Vagina (tissue), 2 donors: ENCODE measurements around the gene TMEM169.

Experiments used
- POLR2A ChIP-seq, 2 donors: fragments of 450-650 bp; IDR thresholded peaks; one replicate each; pipeline ENCODE4 v1.6.1; 2017; ENCODE audit warnings: antibody characterized with exemption in 2 of 2, mild to moderate bottlenecking in 2 of 2, moderate library complexity in 2 of 2
- POLR2AphosphoS5 ChIP-seq, 2 donors: sonication (generic); formaldehyde crosslinking; IDR thresholded peaks; one replicate each; pipeline ENCODE4 v1.9.0; 2017; ENCODE audit warnings: antibody characterized with exemption in 2 of 2, mild to moderate bottlenecking in 2 of 2, low read depth in 1 of 2; ENCODE audit not compliant: insufficient read depth in 1 of 2

GRCh38 chr2:216144857-216145256 is 63.1 kb downstream of the TMEM169 start:
- TF ChIP-seq POLR2A (IDR thresholded peaks at IDR 0.05) (no peak), POLR2AphosphoS5 (IDR thresholded peaks at IDR 0.05; ENCODE audit: insufficient read depth in 1 of 2, low read depth in 1 of 2) (no peak)
